Prostate gland (tissue), 2 donors: ENCODE measurements around the gene SPDL1. TPM values are rescaled to one million over a fixed set of nuclear protein-coding genes. Genes with fewer than 3 reads are reported as not detected.

Experiments used
- DNase-seq: peaks from one replicate; pipeline ENCODE4 v3.0.0-alpha.2; 2019; ENCODE audit warnings: low spot score
- H3K27ac ChIP-seq, 2 donors: fragments of 200-600 bp; sonication (generic); 2 replicates each; pipeline ENCODE4 v1.5.1; 2017 to 2019
- H3K27me3 ChIP-seq: fragments of 200-600 bp; sonication (generic); replicated peaks from 2 replicates; pipeline ENCODE4 v1.5.1; 2019; ENCODE audit not compliant: insufficient read depth
- H3K36me3 ChIP-seq, 2 donors: fragments of 200-600 bp; sonication (generic); 1 replicate in 1 of 2; 2 replicates in 1 of 2; pipeline versions ENCODE4 v1.5.1 to v1.8.1; 2017 to 2019
- H3K4me1 ChIP-seq: fragments of 200-600 bp; sonication (generic); replicated peaks from 2 replicates; pipeline ENCODE4 v1.5.1; 2019
- H3K4me3 ChIP-seq, 2 donors: fragments of 200-600 bp; sonication (generic); 2 replicates each; pipeline ENCODE4 v1.5.1; 2017 to 2019
- H3K9me3 ChIP-seq: fragments of 200-600 bp; sonication (generic); 2 replicates; pipeline ENCODE4 v1.5.1; 2017
- CTCF ChIP-seq, 4 experiments: fragments of 200-600 bp in 2 of 4; fragments of 450-650 bp in 2 of 4; sonication (generic) in 2 of 4; IDR thresholded peaks; 1 replicate in 3 of 4; 2 replicates in 1 of 4; pipeline ENCODE4 v1.5.1; 2016 to 2019; ENCODE audit warnings: antibody characterized with exemption in 4 of 4, mild to moderate bottlenecking in 2 of 4, moderate library complexity in 2 of 4
- POLR2A ChIP-seq: fragments of 450-650 bp; IDR thresholded peaks from one replicate; pipeline ENCODE4 v1.6.1; 2016; ENCODE audit warnings: antibody characterized with exemption, mild to moderate bottlenecking
- POLR2AphosphoS5 ChIP-seq: sonication (generic); formaldehyde crosslinking; IDR thresholded peaks from one replicate; pipeline ENCODE4 v1.6.1; 2017; ENCODE audit warnings: antibody characterized with exemption
- WGBS: methylation state at CpG from one replicate; pipeline ENCODE4 v1.1.5; 2018; 5-methylcytosine and 5-hydroxymethylcytosine counted together
- intact Hi-C: fragments of 100-400 bp; cut with DNase I; formaldehyde crosslinking; loops from one replicate; pipeline ENCODE4 v1.14.2; 2022
- total RNA-seq, 2 donors: library from RNA; depleted of rRNA; stranded (reverse); fragments of >200 nt; gene quantifications; one replicate each; pipeline ENCODE4 v1.1.0, GENCODE V29; 2016

Gene SPDL1
- total RNA-seq, 2 donors from 2014 or later: 9.0 to 12.6 TPM

GRCh38 chr5:169577951-169578350, 5.6 kb upstream of the SPDL1 start:
- no peak overlapping the region for H3K4me3 ChIP-seq
- no peaks in the 10 kb centered on the region for H3K4me1 ChIP-seq
- intact Hi-C loops: no loop called here
- TF ChIP-seq POLR2AphosphoS5 (no peak), CTCF (IDR thresholded peaks at IDR 0.05) (peak in 1 of 4 experiments; percentile 22), POLR2A (no peak)
- no peaks in the 10 kb centered on the region for H3K9me3 ChIP-seq
- no peak for DNase-seq
- 17% methylated on average over 1 of the region's 1 CpG for WGBS
- H3K36me3 ChIP-seq: no peaks in the 10 kb centered on the region
- H3K27ac ChIP-seq: no peak overlapping the region
- no peaks in the 10 kb centered on the region for H3K27me3 ChIP-seq

GRCh38 chr5:169580964-169581363, 2.6 kb upstream of the SPDL1 start:
- H3K27ac ChIP-seq: no peak overlapping the region
- no peak for DNase-seq

DNA sequence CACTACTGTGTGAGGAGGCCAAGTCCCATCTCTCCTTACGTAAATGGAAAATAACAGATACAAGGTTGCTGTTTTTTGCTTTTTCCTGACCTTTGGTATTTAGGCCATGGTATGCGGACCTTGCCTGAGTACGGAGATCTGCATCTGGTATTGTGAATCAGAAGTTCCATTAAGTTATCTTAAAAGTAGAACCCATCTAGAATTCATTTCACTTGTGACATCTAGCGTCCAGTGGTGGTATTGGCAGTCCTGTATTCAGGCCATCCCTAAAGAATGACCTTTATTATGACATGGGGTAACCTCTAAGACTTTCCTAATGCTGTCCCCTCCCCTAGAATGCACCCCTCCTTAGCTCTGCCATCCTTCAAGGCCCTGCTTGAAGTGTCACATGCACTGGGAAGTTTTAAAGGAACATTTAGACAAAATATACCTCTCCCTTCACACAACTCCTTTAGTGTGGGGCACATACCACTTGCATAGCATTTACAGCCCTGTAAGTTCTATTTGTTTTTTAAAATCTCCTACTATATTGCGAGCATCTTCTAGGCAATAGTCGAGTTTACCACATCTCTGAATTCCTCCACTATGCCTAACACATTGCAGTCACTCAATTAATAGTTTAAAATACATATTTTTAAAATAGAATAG, 1.9 kb upstream of the SPDL1 start:
- intact Hi-C loops: loop anchor here (5.0 to 10.0 kb wide), 3 partner anchors 594 to 1097 kb away; partner anchors contain the start of gene RARS1
- no peak overlapping the region for H3K4me3 ChIP-seq
- H3K4me1 ChIP-seq: no peaks in the 10 kb centered on the region
- TF ChIP-seq POLR2A (no peak), CTCF (IDR thresholded peaks at IDR 0.05) (peak; percentile 46 to 70 (median 59))
- no peaks in the 10 kb centered on the region for H3K36me3 ChIP-seq
- H3K27ac ChIP-seq: no peak overlapping the region
- no peaks in the 10 kb centered on the region for H3K9me3 ChIP-seq
- 19% methylated on average over 6 of the region's 6 CpGs for WGBS
- DNase-seq: peak; percentile 28
- no peaks in the 10 kb centered on the region for H3K27me3 ChIP-seq

More at GRCh38 chr5:169580964-169581363, 2.6 kb upstream of the SPDL1 start:
- TF ChIP-seq CTCF (IDR thresholded peaks at IDR 0.05) (no peak), POLR2AphosphoS5 (no peak), POLR2A (no peak)
- intact Hi-C loops: loop anchor here (5.0 to 10.0 kb wide), 3 partner anchors 594 to 1096 kb away; partner anchors contain the start of gene RARS1
- no peaks in the 10 kb centered on the region for H3K9me3 ChIP-seq
- H3K4me3 ChIP-seq: no peak overlapping the region
- H3K4me1 ChIP-seq: no peaks in the 10 kb centered on the region
- H3K27me3 ChIP-seq: no peaks in the 10 kb centered on the region
- 64% methylated on average over 5 of the region's 5 CpGs for WGBS
- H3K36me3 ChIP-seq: no peaks in the 10 kb centered on the region

DNA sequence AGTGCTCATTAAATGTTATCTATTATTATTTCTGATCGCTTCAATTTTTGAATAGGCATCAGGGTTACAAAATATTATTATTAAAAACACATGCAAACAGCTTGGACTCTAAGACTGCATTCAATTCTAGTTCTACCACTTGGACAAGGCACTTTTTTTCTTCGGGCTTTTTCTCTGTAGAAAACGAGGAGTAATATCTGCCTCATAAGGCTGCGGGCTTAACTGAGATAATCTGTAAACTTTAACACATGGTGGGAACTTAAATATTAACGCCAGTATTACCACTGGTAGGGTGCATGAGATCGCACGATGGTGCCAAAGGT, 511 bp upstream of the SPDL1 start:
- Histone ChIP-seq H3K9me3 (no peaks in the 10 kb centered on the region), H3K4me3 (peak overlapping the region; percentile 56 to 81), H3K4me1 (no peaks in the 10 kb centered on the region), H3K27me3 (no peaks in the 10 kb centered on the region), H3K27ac (peak overlapping the region in 1 of 2 donors; percentile 64), H3K36me3 (no peaks in the 10 kb centered on the region)
- WGBS: 4% methylated on average over 7 of the region's 7 CpGs
- no peak for DNase-seq
- TF ChIP-seq CTCF (IDR thresholded peaks at IDR 0.05) (no peak), POLR2A (no peak), POLR2AphosphoS5 (no peak)
- intact Hi-C loops: loop anchor here (5.0 to 10.0 kb wide), 3 partner anchors 596 to 1098 kb away; partner anchors contain the start of gene RARS1

DNA sequence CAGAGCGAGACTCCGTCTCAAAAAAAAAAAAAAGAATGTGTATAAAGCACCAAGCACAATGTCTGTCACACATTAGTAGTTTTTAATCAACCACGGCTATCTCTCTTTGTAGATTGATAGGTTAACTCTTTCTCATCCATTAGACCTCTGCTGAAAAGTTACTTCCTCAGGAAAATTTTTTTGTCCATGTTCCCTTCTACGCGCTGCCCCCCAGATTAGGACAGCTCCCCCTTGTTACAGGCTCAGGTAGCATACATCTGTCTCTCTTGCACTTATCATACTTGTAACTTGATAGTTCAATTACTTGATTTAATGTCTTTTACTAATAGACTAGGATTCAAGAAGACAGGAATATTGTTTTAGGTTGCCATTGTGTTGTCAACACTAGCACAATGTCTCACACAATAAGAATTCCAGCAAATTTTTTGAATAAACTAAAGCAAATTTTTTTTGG, 1.5 kb downstream of the SPDL1 start:
- Histone ChIP-seq H3K27me3 (no peaks in the 10 kb centered on the region), H3K4me3 (no peak overlapping the region), H3K36me3 (no peaks in the 10 kb centered on the region), H3K4me1 (no peaks in the 10 kb centered on the region), H3K9me3 (no peaks in the 10 kb centered on the region), H3K27ac (no peak overlapping the region)
- TF ChIP-seq CTCF (IDR thresholded peaks at IDR 0.05): no peak
- DNase-seq: no peak
- WGBS: 68% methylated on average over 5 of the region's 5 CpGs
- intact Hi-C loops: loop anchor here (5.0 to 10.0 kb wide), 3 partner anchors 598 to 1100 kb away; partner anchors contain the start of gene RARS1
